IPS DF 4.7 (cell line): Measurements from ENCODE around the gene SPATA6.
"Not testable (repeated sequence)": the region's sequence is repeated elsewhere in the genome, so short reads cannot be mapped to it uniquely, and the experiment has no call there.

Experiments used
- DNase-seq: peaks from one replicate; pipeline ENCODE4 v3.0.0-alpha.2; 2013; ENCODE audit warnings: low spot score; ENCODE audit errors: extremely low read depth

SPATA6 gene

DNA sequence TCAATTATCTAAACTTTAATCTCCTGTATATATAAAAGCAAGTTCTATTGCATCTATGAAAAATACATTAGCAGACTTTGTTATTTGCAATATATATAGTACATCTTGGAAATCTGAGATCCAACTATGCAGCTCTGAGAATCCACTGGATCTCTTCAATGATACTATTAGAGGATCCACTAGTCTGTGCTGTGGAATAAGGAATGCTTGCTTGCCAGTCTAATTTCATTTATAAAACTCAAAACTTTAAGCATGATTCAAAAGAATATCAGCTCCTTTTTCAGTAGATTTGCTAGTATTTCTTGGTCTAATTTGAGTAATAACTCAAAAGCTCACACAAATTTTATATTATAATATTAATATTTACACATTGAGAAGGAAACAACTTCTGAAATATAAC, 115.1 kb downstream of the SPATA6 start:
- DNase-seq, result no peak

DNA sequence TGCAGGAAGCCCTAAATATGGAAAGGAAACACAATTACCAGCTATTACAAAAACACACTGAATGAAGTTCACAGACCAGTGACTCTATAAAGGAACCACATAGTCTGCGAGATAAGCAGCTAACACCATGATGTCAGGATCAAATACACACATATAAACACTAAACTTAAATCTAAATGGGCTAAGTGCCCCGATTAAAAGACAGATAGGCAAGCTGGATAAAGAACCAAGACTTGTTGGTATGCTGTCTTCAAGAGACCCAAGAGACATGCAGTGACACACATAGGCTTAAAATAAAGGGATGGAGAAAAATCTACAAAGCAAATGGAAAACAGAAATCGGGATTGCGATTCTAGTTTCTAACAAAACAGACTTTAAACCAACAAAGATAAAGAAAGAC, 127.6 kb downstream of the SPATA6 start:
- no peak for DNase-seq

GRCh38 chr1:48341221-48341620, 130.8 kb downstream of the SPATA6 start:
- no peak for DNase-seq

DNA sequence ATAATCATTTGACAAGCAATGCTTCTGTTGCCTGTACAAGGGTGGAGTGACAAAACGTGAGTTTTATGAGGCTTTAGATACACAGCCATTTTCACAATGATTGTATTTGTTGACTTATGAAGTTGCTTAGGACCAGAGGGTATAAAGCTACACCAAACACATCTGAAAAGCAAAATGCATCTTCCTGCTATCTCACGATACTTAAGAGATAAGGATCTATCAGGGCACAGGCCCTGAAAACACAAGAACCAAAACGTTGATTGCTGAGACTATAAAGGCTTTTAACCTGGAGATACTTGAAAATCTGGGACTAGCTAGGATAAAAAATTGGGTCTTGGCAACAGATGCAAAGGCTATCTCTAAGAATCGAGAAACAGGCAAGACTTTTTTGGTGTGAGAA, 133.7 kb downstream of the SPATA6 start:
- no peak for DNase-seq

GRCh38 chr1:48333316-48333715, 138.7 kb downstream of the SPATA6 start:
- DNase-seq, result no peak

GRCh38 chr1:48332115-48332514, 139.9 kb downstream of the SPATA6 start:
- DNase-seq, result no peak

DNA sequence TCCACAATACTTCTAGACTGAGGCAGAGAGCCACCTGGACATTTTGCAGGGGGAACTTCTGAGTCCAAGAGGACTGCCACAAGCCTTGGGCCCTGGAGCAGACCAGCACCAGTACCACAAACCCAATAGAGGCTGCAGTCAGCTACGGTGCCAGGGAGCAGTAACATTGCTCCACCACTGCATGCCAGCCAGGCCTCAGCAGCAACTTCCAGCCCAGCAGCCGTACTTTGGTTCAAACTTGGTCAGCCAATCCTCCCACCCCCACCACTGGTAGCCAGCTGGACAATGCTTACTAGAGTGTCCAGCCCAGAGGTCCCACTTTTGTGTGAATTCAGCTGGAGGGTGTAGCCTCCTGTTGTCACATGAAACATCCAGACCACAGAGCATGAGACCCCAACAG, 142.1 kb downstream of the SPATA6 start:
- DNase-seq, result no peak

- DNase-seq, result no peak
These were observed 142.5 kb downstream of the SPATA6 start for GRCh38 chr1:48329486-48329885.

DNA sequence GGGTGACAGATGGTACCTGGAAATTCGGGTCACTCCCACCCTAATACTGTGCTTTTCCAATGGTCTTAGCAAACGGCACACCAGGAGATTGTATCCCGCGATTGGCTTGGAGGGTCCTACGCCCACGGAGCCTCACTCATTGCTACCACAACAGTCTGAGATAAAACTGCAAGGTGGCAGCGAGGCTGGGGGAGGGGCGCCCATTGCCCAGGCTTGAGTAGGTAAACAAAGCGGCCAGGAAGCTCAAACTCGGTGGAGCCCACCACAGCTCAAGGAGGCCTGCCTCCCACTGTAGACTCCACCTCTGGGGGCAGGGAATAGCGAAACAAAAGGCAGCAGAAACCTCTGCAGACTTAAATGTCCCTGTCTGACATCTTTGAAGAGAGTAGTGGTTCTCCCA, 160.2 kb downstream of the SPATA6 start:
- DNase-seq, result not testable (repeated sequence)

DNA sequence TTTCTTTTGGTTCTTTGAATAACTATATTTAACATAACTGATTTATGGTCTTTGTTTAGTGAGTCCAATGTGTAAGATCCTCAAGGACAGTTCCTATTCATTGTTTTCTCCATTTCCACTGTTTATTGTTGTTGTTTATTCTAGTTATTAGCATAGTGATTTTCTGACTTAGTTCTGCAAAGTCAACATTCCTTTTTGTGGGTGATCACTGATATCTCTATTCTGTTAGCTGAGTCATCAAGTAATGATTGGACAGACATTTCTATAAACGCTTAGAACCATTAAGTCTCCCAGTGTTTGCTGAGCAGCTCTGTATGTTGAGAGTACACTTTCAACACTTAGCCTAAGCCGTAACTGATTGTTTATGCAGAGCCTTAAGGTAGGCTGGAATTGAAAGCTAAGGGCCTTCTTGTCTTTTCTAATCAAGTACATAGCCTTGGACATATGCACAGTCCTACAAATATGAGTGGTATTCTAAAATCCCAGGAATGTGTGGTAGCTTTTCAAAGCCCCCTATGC, 162.4 kb downstream of the SPATA6 start:
- no peak for DNase-seq

DNA sequence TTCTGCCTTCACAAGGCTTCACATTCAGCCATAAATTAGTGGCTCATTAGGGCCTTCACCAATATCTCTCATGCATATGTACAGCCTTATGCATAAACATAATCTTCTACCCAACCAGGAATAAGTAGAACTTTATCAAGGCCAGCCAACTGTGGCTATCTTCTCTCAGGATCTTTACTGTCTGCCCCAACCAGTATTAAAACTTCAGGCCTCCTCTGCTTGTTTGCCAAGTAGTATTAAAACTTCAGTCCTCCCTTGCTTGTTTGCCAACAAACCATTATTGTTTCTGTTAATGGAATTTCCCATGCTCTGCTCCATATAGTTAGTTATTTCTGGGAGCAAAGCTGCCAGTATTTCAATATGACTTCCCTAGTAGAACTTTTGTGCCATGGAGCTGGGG, 169.4 kb downstream of the SPATA6 start:
- no peak for DNase-seq

- DNase-seq, result no peak
These were observed 177.3 kb downstream of the SPATA6 start for GRCh38 chr1:48294656-48295055.

GRCh38 chr1:48294094-48294493, 177.9 kb downstream of the SPATA6 start:
- not testable (repeated sequence) for DNase-seq

DNA sequence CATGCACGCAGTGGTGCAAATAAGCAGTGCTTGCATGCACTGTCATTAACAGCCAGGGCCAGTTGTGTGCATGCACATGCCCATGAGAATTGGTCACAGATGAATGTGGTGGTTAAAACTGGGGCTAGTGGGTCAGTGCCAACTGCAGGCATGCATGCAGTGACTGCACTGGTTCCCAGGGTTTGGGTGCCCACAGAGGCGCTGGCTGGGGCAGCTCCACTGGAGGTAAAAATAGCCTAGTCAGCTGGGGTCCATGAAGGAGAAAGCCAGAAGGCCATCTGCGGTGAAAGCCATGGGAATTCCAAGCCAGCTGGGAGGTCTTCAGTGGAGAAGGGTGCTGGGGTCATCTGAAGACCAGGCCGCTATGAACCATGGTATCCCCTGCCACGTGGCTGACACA, 179.3 kb downstream of the SPATA6 start:
- DNase-seq, result no peak

DNA sequence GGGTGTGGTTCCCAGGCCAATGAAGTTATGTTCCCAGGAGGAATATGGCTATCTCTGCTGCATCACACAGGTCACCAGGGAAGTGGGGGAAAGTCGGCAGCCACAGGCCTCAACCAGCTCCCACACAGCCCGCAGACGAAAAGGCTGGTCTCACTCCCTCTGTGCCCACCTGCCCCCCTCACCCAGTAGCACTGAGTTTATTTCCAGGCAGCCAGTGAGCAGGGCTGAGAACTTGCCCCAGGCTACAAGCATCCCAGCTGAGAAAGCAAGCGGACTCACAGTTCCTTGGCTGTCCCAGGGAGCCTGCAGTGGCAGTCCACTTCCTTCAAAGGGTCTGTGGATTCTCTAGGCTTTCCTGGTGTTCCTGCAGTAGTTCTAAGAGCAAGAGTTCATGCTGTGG, 180.6 kb downstream of the SPATA6 start:
- no peak for DNase-seq

DNA sequence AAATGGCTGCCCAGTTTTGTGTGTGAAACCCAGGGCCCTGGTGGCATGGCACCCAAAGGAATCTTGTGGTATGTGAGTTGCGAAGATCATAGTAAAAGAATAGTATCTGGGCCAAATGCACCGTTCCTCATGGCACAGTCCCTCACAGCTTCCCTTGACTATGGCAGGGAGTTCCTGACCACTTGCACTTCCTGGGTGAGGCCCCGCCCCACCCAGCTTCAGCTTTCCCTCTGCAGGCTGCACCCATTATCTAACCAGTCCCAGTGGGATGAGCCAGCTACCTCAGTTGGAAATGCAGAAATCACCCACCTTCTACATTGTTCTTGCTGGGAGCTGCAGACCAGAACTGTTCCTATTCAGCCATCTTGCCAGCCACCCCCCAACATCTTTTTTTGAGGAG, 186.5 kb downstream of the SPATA6 start:
- no peak for DNase-seq

DNA sequence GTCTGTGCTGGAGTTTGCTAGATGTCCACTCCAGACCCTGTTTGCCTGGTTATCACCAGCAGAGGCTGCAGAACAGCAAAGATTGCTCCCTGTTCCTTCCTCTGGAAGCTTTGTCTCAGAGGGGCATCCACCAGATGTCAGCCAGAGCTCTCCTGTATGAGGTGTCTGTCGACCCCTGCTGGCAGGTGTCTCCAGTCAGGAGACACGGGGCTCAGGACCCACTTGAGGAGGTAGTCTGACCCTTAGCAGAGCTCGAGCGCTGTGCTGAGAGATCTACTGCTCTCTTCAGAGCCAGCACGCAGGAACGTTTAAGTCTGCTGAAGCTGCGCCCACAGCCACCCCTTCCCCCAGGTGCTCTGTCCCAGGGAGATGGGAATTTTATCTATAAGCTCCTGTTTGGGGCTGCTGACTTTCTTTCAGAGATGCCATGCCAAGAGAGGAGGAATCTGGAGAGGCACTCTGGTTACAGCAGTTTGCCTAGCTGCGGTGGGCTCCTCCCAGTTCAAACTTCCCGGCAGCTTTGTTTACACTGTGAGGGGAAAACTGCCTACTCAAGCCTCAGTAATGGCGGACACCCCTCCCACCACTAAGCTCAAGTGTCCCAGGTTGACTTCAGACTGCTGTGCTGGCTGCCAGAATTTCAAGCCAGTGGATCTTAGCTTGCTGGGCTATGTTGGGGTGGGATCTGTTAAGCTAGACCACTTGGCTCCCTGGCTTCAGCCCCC, 187.1 kb downstream of the SPATA6 start:
- DNase-seq, result not testable (repeated sequence)

- not testable (repeated sequence) for DNase-seq
These were observed 189.7 kb downstream of the SPATA6 start for GRCh38 chr1:48282329-48282728.

GRCh38 chr1:48277437-48277836, 194.6 kb downstream of the SPATA6 start:
- DNase-seq, result not testable (repeated sequence)

- no peak for DNase-seq
These were observed 205.4 kb downstream of the SPATA6 start for GRCh38 chr1:48266576-48266975.

GRCh38 chr1:48263041-48263440, 209.0 kb downstream of the SPATA6 start:
- no peak for DNase-seq

- no peak for DNase-seq
These were observed 210.1 kb downstream of the SPATA6 start for GRCh38 chr1:48261881-48262400.

DNA sequence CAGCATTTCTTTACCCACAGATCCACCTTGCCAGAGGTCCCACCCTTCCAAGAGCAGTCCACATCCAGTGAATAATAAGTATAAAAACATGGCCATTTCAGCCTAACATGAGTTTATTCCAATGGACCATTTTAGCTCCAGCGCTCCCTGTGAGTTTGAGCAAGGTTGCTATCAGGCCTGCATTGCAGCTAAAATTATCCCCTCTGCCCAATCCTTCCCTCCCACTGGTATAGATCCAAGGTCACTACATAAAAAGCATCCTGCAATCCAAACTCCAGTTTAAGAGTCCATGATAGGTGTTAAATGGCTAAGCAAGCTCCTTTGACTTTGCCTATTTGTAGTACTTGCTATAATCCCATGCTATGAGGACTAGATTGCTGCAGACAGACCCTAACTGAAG, 213.9 kb downstream of the SPATA6 start:
- DNase-seq, result no peak
